Fibroblast of lung (primary cell): ENCODE results near the gene ZNF429.

Experiments
- EZH2 ChIP-seq: IDR thresholded peaks from 2 replicates; pipeline ENCODE4 v1.5.1; 2012; ENCODE audit warnings: low read length, control low read depth, mild to moderate bottlenecking; ENCODE audit errors: missing control alignments
- TF ChIP-seq, protein P1 (sequence below), 2 donors: IDR thresholded peaks in 1 of 2; conservative IDR thresholded peaks in 1 of 2; 1 replicate in 1 of 2; 2 replicates in 1 of 2; pipeline ENCODE4 v1.5.1; 2011 to 2012; ENCODE audit warnings: low read length in 2 of 2, control low read depth in 1 of 2, inconsistent platforms in 1 of 2, low read depth in 1 of 2, mild to moderate bottlenecking in 1 of 2

DNA sequence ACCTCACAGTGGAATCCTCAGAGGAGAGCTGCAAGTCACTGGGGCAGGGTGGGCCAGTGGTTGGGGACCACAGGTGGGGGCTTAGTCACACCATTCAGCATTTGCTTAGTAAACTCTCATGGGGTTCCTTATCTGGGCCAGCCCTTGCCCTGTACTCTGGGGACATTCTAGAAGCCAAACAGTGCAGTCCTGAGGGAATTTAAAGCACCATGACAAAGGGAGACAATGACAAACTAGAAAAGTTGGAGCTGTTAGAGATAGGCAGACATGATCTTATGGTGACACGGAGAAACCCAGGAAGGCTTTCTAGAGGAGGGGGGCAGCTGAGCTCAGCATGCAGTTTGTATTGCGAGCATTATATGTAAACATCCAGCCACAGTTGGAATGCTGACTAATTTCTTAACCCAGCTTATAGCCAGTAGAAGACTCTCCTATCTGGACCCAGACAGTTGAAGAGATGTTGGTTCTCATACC lies 87.6 kb downstream of the ZNF429 start:
- TF ChIP-seq, protein P1, sequence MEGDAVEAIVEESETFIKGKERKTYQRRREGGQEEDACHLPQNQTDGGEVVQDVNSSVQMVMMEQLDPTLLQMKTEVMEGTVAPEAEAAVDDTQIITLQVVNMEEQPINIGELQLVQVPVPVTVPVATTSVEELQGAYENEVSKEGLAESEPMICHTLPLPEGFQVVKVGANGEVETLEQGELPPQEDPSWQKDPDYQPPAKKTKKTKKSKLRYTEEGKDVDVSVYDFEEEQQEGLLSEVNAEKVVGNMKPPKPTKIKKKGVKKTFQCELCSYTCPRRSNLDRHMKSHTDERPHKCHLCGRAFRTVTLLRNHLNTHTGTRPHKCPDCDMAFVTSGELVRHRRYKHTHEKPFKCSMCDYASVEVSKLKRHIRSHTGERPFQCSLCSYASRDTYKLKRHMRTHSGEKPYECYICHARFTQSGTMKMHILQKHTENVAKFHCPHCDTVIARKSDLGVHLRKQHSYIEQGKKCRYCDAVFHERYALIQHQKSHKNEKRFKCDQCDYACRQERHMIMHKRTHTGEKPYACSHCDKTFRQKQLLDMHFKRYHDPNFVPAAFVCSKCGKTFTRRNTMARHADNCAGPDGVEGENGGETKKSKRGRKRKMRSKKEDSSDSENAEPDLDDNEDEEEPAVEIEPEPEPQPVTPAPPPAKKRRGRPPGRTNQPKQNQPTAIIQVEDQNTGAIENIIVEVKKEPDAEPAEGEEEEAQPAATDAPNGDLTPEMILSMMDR (conservative IDR thresholded peaks at IDR 0.05 in 1 of 2, IDR thresholded peaks at IDR 0.05 in 1 of 2; ENCODE audit: low read depth in 1 of 2, low read length in 2 of 2): no peak
- TF ChIP-seq EZH2: no peak
